GM21576 (cell line): ENCODE data around the gene ZNF646.

Experiments
- ATAC-seq: cut with Tn5 transposase; IDR thresholded peaks from one replicate; pipeline ENCODE4 v1.9.1; 2021; ENCODE audit warnings: mild to moderate bottlenecking, moderate library complexity; ENCODE audit not compliant: unreplicated experiment

Gene ZNF646

DNA sequence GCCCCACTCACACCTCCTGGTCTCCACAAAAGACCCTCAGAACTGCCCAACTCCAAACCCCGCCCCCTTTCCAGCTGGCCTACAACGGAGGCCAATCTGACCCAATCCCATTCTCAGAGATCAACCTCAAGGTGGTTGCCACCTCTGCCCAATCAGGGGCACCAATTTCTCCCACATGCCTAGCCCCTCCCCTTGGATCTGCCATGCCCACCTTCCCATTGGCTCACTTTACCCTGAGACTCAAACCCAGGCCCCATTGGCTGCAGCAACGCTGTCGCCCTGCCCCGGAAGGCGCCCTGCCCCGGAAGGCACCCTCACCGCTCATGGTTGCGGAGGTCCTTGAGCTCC, 10.8 kb upstream of the ZNF646 start:
- no peak for ATAC-seq

DNA sequence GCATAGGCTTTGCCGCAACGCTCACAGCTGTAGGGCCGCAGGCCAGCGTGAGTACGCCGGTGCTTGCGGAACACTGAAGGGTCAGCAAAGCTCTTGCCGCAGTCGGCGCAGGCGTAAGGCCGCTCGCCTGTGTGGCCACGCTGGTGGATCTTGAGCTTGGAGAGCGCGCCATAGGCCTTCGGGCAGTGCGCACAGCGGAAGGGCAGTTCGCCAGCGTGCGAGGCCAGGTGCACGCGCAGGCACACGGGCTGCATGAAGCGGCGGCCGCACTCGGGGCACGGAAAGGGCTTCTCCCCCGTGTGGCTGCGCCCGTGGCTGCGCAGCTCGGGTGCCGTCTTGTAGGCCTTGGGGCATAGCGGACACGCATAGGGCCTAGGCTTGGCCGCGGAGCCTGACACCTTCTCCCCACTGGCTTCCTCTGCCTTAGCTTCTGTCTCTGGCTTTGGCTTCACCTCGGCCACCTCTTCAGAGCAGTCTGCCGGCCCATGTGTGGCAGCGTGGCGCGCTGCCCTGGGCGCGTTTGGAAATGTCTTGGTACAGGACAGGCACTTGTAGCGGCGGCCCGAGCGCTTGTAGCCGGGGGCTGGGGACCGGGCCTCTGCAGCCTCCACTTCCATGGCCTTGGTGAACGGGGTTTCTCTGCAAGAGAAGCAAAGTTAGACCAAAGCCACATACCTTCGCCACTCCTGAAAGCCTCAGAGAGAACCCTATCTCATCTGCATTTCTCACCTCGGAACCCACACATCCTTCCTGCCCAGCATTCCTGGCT, 10.2 kb upstream of the ZNF646 start:
- ATAC-seq, result no peak

DNA sequence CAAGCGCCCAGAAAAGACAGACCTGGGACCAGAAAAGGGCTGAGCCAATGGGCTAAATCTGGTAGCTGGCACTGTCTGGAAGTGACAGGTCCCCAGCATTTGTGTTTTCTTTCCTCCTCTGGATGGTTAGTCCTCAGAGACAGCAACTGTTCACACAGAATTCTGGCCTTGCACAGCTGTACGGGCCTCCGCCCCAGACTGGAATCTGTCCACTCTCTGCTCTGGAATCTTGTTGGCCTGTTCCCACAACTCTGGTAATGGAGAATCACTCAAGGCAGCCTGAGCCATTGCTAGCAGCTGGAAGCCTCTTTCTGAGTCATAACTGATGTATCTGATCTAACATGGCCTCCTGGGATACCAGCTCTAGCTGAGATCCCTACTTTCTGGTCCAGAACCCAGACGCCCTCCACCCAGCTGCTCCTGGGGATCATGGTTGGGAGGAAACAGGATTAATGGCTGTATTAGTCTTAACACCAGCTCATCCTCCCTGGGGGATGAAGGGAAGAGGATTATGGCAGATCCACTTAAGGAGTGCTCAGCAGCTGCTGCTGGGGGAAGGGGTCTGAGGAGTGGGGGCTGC, 9.2 kb upstream of the ZNF646 start:
- ATAC-seq, result no peak

DNA sequence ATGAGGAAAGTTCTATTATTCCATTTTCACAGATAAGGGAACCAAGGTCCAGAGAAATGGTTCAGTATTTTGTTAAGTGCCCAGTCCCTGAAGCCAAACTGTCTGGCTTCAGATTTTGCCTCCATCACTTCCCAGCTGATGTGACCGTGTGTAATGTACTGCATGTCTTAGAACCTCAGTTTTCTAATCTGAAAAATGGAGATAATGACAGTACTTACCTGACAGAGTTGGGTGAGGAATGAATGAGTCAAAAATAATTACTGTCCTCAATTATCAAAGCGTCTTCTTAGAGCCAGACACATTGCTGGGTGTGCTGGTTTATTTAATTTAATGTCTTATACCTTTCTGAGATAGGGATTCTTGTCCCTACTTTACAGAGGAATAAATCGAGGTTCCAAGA, 6.9 kb upstream of the ZNF646 start:
- ATAC-seq, result no peak

DNA sequence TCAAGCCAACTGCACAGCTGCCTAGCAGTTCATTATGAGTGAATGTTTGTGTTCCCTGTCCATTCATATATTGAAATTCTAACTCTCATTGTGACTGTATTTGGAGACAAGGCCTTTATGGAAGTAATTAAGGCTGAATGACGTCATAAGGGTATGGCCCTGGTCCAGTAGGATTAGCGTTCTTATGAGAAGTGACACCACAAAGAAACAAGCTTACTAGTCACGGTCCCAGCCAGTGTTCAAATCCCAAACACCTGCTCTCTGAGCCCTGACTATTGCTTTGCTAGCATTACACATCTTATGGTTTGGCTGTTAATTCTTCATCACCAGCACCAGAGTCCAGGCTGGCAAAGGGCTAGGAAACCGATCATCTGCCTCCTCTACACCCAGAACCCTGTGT, 2.4 kb upstream of the ZNF646 start:
- ATAC-seq, result no peak

DNA sequence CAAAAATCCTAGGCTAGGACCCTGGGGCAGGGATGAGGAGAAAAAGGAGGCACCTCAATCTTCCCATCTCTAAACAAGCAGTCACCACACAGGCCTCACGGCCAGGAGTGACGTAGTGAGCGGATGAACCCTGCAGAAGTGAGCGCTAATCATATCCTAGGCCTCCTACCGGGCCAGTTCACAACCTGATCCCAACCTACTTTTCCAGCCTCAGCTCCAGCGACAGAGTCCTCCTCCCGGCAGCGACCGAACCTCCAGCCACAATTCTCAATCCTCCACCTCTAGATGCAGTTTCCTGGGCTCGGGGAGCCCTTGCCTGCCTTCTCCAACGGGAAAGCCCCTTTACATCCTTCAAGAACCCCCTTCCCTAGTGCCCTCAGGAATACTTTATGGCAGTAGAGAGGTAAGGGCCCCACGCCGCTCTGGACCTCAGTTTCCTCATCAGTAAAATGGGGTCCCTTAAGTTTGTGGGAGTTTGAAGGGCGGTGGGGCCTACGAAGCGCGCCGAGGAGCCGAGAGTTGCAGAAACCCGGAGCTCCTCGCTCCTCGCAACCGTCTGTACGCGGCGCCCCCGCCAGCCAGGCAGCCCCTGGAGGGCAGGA, 1.6 kb upstream of the ZNF646 start:
- peak; percentile 3 for ATAC-seq

DNA sequence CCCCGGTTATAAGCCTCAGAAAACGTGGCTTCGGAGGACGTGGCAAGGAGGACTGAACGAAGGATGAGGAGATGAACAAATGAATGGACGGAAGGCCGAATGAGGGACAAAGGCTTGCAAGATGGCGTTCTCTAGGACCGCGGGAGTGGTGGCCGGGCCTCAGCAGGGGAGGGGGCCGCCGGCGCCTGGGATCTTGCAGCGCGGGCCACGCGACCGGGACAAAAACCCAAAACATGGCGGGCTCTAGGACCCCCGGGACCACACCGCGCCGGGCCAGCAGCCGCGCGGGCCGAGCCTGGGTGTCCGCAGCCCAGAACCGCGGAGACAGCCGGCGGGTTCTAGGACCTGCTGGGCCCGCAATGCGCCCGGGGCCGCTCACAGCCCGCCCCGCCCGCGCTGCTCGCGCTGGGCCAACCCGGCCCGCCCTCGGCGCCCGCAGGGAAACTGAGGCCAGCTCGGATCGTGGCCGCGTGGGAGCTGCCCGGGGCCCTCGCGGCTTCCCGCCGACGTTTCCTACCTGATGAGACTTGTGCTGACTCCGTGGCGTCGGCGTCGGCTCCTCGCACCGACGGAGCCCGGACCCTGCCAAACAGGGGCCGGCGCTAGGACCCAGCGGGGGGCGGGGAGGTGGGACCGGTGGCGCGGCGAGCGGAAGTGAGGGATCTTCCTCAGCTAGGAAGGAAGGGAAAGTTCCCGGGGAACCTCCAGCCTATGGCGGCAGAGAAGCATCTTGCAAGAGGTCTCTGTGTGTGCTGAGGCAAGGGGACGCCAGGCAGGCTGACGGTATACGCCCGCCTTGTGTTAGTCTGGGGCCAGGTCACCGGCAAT, 866 bp upstream of the ZNF646 start:
- ATAC-seq, result peak; percentile 43

DNA sequence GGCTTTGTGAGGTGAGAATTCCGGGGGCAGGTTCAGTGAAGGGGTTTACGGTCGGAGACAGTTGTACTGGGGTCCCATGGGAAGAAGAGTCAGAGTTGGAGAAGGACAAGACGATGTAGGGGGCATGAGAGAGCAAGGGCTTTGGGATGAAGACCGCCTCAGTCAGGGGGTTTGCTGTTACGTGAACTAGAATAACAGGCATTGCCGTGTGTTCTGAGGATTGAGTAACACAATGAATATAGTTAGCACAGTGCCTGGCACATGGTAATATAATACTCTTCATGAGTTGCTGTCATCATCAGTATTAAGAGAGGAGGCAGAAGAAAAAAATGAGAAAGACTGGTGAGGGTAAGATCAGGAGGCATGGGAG, 577 bp downstream of the ZNF646 start:
- no peak for ATAC-seq

DNA sequence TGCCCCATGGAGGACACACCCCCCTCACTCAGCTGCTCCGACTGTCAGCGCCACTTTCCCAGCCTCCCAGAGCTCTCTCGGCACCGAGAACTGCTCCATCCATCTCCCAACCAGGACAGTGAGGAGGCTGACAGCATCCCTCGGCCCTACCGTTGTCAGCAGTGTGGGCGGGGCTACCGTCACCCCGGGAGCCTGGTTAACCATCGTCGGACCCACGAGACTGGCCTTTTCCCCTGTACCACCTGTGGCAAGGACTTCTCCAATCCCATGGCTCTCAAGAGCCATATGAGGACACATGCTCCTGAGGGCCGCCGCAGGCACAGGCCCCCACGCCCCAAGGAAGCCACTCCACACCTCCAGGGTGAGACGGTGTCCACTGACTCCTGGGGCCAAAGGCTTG, 2.1 kb downstream of the ZNF646 start:
- no peak for ATAC-seq

DNA sequence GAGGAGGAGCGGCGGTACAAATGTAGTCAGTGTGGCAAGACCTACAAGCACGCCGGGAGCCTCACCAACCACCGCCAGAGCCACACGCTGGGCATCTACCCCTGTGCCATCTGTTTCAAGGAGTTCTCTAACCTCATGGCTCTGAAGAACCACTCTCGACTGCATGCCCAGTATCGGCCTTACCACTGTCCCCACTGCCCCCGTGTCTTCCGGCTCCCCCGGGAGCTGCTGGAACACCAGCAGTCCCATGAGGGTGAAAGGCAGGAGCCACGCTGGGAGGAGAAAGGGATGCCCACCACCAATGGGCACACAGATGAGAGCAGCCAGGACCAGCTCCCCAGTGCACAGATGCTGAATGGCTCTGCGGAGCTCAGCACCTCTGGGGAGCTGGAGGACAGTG, 2.8 kb downstream of the ZNF646 start:
- ATAC-seq, result no peak

DNA sequence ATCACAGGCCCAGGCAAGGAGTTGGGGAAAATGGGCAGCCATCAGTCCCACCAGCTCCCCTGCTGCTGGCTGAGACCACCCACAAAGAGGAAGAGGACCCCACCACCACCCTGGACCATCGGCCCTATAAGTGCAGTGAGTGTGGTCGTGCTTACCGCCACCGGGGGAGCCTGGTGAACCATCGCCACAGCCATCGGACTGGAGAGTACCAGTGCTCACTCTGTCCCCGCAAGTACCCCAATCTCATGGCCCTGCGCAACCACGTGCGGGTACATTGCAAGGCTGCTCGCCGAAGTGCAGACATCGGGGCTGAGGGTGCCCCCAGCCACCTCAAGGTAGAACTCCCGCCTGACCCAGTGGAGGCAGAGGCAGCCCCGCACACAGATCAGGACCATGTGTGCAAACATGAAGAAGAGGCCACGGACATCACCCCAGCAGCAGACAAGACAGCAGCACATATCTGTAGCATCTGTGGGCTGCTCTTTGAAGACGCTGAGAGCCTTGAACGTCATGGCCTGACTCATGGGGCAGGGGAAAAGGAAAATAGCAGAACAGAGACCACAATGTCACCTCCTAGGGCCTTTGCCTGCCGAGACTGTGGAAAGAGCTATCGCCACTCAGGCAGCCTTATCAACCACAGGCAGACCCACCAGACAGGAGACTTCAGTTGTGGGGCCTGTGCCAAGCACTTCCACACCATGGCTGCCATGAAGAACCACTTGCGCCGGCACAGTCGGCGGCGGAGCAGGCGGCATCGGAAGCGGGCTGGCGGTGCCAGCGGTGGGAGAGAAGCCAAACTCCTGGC, 3.6 kb downstream of the ZNF646 start:
- ATAC-seq, result no peak

DNA sequence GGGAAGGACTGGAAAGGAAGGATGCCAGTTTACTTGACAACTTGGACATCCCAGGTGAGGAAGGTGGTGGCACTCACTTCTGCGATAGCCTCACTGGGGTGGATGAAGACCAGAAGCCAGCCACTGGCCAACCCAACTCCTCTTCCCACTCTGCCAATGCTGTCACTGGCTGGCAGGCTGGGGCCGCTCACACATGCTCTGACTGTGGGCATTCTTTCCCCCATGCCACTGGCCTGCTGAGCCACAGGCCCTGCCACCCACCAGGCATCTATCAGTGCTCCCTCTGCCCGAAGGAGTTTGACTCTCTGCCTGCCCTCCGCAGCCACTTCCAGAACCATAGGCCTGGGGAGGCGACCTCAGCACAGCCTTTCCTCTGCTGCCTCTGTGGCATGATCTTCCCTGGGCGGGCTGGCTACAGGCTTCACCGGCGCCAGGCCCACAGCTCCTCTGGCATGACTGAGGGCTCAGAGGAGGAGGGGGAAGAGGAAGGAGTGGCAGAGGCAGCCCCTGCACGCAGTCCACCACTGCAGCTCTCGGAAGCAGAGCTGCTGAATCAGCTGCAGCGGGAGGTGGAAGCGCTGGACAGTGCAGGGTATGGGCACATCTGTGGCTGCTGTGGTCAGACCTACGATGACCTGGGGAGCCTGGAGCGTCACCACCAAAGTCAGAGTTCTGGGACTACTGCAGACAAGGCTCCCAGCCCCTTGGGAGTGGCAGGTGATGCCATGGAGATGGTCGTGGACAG, 4.5 kb downstream of the ZNF646 start:
- no peak for ATAC-seq

DNA sequence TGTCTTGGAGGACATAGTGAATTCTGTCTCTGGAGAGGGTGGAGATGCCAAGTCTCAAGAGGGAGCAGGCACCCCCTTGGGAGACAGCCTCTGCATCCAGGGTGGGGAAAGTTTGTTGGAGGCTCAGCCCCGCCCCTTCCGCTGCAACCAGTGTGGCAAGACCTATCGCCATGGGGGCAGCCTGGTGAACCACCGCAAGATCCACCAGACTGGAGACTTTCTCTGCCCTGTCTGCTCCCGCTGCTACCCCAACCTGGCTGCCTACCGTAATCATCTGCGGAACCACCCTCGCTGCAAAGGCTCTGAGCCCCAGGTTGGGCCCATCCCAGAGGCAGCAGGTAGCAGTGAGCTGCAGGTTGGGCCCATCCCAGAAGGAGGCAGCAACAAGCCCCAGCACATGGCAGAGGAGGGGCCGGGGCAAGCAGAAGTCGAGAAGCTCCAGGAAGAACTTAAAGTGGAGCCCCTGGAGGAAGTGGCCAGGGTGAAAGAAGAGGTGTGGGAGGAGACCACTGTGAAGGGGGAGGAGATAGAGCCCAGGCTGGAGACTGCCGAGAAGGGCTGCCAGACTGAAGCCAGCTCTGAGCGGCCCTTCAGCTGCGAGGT, 5.2 kb downstream of the ZNF646 start:
- ATAC-seq, result no peak

DNA sequence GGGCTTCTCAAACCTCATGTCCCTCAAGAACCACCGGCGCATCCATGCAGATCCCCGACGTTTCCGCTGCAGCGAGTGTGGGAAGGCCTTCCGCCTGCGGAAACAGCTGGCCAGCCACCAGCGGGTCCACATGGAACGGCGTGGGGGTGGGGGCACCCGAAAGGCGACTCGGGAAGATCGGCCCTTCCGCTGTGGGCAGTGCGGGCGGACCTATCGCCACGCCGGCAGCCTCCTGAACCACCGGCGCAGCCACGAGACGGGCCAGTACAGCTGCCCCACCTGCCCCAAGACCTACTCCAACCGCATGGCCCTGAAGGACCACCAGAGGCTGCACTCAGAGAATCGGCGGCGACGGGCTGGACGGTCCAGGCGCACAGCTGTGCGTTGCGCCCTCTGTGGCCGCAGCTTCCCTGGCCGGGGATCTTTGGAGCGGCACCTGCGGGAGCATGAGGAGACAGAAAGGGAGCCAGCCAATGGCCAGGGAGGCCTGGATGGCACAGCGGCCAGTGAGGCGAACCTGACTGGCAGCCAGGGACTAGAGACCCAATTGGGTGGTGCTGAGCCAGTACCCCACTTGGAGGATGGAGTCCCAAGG, 5.9 kb downstream of the ZNF646 start:
- no peak for ATAC-seq

DNA sequence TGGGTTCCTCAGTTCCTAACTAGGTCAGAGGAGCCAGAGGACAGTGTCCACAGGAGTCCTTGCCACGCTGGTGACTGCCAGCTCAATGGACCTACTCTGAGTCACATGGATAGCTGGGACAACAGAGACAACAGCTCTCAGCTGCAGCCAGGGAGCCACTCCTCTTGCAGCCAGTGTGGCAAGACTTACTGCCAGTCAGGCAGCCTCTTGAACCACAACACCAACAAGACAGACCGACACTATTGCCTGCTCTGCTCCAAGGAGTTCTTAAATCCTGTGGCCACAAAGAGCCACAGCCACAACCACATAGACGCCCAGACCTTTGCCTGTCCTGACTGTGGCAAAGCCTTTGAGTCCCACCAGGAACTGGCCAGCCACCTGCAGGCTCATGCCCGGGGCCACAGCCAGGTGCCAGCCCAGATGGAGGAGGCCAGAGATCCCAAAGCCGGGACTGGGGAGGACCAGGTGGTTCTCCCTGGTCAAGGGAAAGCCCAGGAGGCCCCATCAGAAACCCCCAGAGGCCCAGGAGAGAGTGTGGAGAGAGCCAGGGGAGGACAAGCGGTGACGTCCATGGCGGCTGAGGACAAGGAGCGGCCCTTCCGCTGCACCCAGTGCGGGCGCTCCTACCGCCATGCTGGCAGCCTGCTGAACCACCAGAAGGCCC, 6.7 kb downstream of the ZNF646 start:
- ATAC-seq, result no peak

DNA sequence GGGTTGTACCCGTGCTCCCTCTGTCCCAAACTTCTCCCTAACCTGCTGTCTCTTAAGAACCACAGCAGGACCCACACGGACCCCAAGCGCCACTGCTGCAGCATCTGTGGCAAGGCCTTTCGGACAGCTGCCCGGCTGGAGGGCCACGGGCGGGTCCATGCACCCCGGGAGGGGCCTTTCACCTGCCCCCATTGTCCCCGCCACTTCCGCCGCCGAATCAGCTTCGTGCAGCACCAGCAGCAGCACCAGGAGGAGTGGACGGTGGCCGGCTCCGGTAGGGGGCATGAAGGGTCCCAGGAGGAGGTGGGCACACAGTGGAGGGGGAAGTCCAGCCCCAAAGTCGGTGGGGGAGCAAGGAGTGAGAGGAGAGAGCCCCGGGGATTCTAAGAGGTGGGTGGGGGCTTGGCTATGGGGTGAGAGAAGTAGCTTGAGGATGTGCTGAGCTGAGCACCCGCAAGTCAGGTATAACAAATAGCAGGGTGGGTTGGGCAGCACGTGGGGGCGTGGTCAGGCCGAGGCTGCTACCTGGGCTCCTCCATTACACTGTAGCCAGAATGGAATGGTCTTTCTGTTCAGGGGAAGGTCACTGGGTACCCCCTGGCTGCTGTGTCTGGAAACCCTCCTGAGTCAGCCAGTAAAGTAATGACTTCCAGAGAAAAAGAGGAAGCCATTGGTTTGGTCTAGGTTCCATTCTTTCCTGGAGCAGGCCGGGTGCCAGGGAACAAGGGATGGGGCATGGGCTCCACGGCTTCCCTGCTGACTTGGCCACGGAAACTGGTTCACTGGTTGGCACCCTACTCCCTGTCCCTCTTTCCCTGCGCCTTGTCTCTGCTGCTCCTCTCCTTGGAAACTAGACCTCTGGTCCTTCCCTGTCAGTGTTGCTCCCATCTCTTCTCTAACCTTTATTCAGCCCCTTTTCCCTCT, 7.5 kb downstream of the ZNF646 start:
- no peak for ATAC-seq

DNA sequence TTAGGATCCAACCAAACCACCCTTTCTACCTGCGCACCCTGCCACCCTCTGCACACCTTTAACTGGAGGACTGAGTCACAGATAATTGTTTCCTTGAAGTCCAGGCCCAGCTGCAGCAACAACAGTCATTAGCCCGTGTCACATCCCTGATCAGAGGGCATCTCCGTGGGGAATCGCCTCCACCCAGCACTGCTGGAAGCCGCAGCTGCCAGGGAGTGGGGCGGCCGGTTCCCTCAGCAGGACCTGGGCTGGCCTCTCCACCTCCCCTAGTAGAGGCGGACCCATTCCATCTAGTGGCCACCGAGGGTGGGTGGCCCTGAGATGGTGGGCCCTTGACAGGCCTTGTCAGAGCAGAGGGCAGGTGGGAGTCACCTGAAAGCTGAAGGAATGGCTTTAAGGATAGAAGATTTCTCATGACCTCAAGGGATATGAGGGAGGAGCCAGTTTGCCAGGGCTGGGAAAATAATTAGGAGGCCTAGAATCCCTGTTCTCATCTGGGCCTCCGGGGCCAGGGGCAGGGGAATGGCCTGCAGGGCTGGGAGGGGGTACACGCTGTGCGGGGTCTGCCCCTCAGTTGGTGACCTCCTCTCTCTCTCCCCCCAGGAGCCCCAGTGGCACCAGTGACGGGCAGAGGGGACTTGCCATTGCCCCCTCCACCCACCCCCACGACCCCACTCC, 8.3 kb downstream of the ZNF646 start:
- ATAC-seq, result no peak
